Inflammatory macrophage treated with lipopolysaccharide for 1 hour (primary cell): ENCODE measurements around the gene ENO2.

Source experiments
- DNase-seq, 2 donors: peaks; one replicate each; pipeline ENCODE4 v3.0.0-alpha.2; 2020 to 2022

The ENO2 gene

DNA sequence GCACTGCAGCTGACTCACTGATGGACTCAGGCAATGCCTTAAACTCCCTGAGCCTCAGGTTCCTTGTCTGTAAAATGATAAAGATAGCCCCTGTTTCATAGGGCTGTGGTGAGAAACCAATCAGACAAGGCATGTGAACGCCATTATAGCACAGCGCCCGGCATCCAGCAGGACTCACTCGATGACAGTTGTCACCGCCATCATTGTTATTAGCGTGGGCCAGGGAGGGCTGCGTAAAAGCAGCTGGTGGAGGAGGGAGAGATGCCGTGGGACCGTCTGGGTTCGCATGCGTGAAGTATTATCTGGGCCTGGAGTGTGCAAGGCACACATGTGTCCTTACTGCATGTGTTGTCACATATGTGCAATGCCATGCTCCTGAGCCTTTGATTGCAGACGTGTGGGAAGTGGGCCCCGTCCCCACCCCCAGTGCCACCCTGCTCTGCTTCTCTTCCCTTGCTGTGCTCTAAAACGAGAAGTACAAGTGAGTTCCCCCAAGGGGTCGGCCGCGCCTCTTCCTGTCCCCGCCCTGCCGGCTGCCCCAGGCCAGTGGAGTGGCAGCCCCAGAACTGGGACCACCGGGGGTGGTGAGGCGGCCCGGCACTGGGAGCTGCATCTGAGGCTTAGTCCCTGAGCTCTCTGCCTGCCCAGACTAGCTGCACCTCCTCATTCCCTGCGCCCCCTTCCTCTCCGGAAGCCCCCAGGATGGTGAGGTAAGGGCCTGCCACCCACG lies 36.6 kb downstream of the ENO2 start, which contains the start of gene PTPN6:
TSS of gene PTPN6 (plus strand) at position 546 of the 730 bp plus-strand sequence. CDS start at position 703, 157 bp downstream.
- peak; percentile 87 to 92 for DNase-seq

DNA sequence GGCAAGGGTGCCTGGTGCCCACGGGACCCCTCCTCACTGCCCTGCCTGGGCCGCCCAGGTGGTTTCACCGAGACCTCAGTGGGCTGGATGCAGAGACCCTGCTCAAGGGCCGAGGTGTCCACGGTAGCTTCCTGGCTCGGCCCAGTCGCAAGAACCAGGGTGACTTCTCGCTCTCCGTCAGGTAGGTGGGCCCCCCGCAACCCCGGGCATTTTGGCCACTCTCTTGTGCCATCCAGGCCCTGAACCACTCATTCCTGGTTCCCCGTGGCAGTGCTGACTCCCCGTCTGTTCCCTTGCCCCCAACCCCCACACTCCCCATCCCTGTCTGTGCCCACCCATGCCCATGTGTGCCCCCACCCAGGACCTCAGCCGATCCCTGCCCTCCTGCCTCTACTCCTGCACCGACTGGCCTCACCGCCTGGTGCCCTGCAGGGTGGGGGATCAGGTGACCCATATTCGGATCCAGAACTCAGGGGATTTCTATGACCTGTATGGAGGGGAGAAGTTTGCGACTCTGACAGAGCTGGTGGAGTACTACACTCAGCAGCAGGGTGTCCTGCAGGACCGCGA lies 37.3 kb downstream of the ENO2 start:
- DNase-seq = no peak

DNA sequence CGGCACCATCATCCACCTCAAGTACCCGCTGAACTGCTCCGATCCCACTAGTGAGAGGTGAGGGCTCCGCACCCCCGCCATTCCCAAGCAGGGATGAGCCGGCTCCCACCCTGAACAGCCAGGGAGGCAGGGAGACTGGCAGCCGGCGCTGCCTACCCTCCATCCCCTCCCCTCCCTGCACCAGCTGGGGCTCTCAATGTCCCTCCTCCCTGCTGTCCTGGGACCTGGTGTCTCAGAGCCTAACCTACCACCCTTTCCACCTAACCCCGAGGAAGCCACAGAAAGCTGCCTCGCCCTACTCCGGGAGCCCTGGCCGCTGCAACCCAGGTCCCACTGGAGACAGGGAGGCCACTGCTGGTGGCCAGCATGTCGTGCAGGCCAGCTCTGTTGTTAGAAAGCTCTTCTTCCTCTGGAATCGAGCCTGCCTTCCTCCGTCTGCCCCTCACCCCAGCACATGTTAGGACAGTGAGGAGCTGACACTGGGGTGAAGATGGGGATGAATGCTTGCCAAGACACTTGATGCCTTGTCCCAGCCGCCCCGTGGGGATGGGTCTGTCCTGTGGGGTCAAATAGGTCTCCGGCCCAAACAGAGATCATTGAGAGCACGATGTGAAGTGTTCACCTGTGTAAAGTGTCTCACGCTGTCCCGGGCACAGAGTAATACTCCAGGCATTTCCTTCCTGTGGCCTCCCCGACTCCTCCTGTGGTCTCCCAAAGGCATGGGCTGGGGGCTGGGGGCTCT lies 37.9 kb downstream of the ENO2 start:
- DNase-seq = no peak

DNA sequence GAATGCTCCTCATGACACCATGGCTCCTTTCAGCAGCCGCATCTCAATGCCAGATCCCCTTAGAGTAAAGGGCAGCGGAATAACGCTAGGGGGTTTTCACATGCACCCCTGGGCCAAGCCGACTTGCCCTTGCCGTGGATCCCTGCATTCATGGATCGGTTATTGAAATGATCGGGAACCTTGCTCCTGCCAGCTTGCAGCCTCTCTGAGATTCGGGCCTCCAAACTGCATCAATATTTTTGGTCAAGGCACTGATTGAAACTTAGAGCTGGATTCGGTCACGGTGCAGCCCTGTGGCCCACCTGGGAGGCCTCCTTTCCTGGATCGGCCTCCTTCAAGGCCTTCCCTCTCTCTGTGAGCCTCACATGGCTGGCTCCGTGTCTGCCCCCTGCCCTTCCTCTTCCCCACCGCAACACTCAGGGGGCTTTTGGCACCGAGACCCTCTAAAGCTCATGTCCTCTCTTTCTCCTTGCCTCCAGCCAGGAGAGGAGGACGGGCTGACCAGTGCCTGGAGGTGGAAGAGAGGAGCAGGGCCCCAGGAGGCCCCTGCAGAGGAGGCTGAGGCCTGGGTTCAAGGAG lies 38.6 kb downstream of the ENO2 start:
- DNase-seq = no peak

DNA sequence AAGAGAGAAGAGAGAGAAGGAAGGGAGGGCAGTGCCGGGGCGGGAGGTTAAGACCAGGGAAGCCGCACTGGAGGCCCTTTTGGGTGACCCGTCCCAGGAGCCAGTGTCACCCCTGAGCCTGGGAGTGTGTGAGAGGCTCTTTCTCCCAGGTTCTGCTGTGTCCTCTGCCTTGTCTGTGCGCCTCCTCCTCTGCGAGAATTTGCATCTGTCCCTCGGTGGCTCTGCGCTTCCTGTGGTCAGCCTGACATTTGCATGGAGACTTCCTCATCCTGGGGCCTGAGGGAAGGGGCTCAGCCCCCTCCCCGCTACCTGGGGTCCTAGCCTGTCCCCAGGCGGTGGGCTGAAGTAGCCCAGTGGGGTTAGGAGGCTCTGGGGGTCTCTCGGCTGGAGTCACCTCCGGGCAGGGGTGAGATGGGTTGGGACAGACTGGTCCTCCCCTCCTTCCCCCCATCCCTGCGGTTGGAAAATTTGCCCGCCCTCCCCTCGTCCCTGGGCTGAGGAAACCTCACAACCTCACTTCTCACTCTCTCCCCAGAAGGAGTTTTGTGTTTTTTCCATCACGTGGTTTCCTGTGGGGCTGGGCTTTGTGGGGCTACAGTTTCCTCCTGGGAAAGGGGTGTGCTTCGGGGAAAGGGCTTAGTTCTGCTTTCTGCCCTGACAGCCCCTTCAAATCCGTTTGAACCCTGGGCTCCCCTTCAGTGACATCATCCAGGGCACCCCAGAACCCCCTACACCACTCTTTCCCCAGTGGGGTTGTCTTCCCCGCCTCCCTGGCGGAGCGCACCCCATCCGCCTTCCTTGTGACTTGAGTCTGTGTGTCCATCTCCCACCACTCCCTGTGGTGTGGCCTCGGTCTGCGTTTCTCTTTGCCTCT lies 39.3 kb downstream of the ENO2 start:
- peak; percentile 94 to 96 for DNase-seq

DNA sequence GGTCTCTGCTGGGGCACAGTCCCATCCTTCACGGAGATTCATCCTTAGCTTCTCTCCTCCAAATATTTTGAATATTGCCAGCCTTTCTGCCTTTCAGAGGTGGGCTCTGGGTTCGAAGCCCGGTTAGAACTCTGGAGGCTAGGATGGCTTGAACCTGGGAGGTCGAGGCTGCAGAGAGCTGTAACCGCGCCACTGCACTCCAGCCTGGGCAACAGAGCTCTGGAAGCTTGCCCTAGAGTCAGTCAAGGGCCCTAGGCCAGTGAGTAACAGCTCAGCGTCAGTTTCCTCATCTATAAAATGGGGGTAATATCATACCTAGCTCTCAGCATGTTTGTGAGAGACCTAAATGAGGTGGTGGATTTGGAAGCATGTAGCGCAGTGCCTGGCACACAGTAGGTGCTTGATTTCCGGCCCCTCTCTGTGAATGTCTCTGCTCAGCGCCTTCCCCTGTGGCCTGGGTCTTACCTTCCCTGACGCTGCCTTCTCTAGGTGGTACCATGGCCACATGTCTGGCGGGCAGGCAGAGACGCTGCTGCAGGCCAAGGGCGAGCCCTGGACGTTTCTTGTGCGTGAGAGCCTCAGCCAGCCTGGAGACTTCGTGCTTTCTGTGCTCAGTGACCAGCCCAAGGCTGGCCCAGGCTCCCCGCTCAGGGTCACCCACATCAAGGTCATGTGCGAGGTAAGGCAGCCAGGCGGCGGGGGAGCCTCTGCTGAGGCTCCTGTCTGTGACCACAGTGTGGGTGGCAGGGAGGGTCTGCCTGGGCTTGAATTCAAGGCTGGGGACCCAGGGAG lies 40.1 kb downstream of the ENO2 start:
- DNase-seq = no peak

DNA sequence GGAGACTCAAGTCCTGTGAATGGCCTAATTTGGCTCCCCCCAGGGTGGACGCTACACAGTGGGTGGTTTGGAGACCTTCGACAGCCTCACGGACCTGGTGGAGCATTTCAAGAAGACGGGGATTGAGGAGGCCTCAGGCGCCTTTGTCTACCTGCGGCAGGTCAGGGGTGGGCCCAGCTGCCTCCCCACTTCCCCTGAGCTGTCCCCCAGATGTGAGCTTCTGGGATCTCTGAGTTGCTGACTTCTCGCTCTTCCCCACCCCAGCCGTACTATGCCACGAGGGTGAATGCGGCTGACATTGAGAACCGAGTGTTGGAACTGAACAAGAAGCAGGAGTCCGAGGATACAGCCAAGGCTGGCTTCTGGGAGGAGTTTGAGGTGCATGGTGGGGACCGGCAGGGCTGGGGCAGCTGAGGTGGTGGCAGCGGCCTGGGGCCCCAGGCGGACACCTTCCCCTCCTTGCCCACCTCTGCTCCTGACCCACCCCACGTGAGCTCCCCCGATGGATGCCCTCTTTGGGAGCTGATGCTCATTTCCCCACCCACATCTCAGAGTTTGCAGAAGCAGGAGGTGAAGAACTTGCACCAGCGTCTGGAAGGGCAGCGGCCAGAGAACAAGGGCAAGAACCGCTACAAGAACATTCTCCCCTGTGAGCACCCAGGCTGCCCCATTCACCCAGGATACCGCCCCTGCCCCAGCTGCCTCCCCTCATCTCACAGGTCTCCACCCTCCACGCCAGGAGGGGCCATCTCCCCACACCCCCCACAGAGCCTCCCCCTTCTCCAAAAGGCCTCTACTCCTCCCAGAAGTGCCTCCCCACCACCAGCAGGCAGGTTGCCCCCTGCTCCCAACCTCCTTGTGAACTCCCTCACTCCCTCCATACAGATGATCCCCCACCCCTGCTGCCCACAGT lies 41.0 kb downstream of the ENO2 start:
- no peak for DNase-seq

DNA sequence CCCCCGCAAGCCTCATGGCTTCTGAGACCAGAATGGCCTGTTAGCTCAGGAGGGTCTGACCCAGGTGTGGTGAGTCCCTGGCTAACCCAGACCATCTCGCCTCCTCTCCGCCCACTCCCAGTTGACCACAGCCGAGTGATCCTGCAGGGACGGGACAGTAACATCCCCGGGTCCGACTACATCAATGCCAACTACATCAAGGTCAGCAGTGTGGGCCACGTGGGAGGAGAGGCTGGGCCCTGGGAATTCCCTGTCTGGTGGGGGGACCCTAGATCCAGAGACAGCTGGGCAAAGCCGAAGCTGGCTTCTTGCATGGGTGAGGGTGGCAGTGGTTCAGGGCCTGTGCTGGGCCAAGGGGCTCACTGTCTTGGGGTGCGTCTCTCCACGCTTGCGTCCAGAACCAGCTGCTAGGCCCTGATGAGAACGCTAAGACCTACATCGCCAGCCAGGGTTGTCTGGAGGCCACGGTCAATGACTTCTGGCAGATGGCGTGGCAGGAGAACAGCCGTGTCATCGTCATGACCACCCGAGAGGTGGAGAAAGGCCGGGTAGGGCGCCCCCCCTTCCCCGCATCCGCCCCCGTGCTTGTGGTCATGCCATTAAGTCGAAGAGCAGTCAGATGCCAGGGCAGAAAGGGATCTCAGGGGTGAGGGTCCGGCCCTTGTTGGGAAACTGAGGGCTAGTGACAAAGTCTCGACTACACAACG lies 41.8 kb downstream of the ENO2 start:
- DNase-seq = no peak

DNA sequence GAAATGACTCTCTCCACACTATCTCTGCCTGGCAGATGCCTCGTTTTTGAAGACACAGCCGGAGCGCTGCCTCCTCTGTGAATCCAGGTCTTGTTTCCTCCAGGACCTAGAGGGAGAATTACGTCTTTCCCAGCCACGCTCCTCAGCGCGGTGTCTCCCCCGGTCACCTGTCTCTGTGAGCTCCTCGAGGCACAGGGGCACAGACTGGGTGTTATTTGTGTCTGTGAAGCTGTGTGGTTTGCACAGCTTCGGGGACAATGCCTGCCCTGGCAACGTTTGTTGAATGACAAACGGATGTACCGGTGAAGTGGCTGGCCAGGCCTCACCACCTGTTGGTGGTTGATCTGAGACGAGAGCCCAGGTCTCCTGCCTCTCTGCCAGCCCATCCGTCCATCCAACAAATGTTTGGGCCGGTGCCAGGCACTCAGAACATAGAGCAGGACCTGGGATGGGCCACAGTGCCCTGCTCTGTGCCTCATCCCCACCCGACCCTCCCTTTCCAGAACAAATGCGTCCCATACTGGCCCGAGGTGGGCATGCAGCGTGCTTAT lies 42.8 kb downstream of the ENO2 start:
- no peak for DNase-seq

DNA sequence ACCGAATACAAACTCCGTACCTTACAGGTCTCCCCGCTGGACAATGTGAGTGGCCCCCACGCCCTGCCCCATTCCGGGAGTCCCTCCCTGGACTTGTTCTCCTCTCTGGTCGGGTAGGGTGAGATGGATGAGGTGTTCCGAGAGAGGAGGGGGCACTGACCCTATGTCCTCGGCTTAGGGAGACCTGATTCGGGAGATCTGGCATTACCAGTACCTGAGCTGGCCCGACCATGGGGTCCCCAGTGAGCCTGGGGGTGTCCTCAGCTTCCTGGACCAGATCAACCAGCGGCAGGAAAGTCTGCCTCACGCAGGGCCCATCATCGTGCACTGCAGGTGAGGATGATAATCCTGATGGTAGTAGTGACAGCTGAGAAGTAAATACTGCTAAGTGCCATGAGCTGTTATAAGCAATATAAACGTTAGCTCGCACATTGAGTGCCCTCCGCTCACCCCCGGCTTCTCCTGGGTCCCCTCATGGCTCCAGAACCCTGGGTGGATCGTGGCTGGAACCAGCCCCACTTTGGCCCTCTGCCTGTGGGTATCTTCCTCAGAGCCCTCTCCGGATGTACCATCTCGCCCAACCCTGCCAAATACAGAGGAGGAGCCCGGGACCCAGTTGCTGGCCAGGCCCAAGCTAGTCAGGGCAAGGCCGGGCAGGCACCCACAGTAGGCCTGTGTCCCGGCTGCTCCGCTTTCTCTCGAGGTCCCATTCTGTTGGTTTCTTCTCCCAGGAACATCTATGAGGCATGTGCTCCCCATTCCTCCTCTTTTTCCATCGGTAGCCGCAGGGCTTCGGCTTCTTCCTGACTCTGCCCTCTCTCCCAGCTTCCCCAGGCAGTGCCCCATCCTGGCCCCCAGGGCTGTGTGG lies 43.6 kb downstream of the ENO2 start:
- no peak for DNase-seq

DNA sequence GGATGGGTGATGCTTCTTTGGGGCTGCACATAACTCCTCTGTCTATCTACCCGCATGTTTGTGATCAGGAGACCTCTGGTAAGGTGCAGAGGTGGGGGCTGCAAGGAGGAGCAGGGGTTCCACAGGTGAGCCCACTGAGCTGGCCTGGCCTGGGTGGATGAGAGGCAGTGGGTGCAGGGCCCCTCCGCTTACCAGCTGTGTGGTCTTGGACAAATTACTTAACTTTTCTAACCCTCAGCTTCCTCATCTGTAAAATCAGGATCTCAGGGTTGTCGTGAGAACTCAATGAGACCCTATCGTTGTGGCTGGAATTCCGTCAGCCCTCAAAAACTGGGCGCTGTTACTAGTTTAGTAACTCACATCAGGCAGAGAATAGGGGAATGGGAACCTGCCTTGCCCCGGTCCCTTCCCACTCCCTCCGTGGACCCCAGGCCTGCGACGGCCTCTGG lies 44.3 kb downstream of the ENO2 start:
- no peak for DNase-seq

DNA sequence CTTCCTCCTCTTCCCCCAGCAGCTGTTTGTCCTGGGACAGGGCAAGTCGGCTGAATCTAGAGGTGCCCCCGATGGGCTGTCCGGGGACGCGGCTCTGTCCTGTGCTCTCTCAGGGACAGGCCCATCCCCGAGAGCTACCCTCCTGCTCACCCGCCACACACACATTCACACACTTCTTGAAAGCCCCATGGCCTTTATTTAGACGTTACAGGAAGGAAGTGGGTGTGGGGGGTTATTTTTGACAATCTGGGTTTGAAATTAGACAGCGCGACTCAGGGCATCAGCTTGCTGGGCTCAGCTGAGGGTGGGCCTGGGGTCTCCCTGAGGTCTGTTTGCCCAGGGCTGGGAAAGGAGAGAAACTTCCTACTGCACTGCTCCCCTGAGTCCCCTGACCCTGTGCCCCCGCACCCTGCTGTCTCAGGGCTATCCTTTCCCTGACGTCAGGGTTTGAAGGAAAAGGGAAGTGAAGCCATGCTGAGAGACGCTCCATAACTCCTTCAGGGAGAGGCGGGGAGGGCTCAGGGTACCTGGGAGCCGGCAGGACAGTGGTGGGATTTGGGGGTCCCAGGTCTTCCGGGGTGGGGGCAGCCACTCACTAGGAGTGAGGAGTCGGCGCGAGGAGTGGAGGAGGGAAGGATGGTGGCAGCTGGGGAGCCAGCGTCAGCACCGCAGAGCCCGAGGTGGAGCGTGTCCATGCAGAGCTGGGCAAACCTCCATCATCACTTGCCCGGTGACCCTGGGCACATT lies 44.9 kb downstream of the ENO2 start:
- DNase-seq = peak; percentile 78 to 85

DNA sequence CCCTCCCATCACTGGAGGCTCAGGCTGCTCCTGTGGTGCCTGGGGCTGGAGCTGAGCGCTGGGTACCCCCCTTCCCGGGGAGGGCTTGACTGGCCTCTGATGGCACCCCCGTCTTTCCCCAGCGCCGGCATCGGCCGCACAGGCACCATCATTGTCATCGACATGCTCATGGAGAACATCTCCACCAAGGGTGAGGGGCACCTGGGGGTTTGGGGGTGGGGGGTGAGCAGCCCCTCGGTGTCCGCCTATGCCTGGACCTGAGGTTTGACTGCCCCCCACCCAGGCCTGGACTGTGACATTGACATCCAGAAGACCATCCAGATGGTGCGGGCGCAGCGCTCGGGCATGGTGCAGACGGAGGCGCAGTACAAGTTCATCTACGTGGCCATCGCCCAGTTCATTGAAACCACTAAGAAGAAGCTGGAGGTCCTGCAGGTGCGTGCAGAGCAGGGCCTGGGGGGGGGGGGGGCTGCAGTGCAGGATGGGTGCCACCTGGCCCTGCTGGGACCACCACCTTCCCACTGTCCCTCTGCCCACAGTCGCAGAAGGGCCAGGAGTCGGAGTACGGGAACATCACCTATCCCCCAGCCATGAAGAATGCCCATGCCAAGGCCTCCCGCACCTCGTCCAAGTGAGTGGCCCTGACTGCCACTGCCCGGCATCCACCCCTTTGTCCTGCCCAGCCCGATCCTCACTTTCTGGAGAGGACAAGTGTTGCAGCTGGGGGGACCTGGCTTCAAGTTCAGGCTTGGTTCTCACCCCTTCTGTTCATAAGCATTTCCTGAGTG lies 45.6 kb downstream of the ENO2 start:
- DNase-seq = no peak

DNA sequence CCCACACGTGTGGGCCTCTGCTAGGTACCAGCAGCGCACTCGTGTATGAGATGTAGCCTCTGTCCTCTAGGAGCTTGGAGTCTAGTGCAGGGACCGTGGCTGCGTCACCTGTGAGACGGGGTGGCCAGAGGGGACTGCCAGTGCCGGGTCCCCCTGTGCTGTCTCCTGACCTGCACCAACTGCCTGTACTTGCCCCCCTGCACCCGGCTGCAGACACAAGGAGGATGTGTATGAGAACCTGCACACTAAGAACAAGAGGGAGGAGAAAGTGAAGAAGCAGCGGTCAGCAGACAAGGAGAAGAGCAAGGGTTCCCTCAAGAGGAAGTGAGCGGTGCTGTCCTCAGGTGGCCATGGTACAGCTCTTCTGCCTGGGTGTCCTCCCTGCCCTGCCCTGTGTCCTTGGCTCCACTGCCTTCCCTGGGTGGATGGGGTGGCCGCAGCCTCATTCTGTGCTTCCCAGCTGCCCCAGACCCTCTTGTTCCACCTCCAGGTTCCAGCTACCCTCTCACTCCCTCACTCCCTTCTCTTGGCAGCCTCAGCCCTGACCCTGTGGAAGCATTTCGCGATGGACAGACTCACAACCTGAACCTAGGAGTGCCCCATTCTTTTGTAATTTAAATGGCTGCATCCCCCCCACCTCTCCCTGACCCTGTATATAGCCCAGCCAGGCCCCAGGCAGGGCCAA lies 46.4 kb downstream of the ENO2 start:
- DNase-seq = no peak

DNA sequence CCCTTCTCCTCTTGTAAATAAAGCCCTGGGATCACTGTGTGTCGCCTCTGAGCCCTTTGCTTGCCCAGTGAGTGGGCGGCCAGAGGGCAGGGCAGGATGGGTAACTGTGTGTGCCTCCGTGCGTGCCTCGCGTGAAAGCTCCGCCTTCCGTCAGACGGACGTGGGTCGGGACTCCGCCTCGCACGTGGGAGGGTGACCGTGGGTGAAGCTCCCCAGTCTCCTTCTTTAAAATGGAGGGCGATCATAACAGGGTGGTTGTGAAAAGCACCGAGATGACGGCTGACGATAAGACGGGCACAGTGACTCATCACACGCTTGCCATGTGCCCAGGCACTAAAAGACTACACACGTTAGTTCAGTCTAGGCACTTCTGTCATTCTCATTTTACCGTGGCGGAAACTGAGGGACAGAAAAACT lies 46.9 kb downstream of the ENO2 start:
- peak; percentile 92 to 95 for DNase-seq

DNA sequence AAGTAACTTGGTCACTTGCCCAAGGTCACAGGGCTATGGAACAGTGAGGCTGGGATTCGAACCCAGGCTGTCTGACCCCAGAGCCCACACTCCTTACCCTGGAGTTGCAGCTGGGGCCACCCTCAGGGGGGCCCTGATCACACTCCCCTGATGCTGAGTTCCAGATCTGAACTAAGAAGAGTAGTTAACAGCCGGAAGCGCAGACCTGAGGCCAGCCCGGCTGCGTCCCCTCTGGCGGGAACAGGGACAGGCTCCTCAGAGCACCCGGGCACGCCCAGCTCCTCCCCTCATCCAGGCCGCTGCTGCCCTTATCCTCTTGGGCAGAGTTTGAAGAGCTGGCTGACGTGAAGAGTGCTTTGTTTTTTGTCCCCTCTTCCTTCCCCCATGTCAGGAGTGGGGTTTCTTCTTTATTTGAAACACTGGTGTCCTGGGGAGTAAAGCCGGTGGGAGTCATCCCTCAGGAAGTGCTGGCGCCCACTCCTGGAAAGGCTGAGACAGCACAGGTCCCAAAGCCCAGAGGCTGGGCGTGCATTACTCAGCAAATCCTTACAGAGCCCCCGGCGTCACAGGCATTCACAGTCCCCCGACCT lies 47.4 kb downstream of the ENO2 start:
- DNase-seq = peak in 1 of 2 donors; percentile 48
